Germinal center (tissue), 1 donor: Measurements from ENCODE around the gene LINGO1.
A peak's percentile ranks its signal among the peaks of the same experiment; 100 is the strongest.

Source experiments
- DNase-seq: peaks from one replicate; pipeline ENCODE4 v3.0.0; 2012; ENCODE audit warnings: mixed read lengths, low spot score

LINGO1 gene

DNA sequence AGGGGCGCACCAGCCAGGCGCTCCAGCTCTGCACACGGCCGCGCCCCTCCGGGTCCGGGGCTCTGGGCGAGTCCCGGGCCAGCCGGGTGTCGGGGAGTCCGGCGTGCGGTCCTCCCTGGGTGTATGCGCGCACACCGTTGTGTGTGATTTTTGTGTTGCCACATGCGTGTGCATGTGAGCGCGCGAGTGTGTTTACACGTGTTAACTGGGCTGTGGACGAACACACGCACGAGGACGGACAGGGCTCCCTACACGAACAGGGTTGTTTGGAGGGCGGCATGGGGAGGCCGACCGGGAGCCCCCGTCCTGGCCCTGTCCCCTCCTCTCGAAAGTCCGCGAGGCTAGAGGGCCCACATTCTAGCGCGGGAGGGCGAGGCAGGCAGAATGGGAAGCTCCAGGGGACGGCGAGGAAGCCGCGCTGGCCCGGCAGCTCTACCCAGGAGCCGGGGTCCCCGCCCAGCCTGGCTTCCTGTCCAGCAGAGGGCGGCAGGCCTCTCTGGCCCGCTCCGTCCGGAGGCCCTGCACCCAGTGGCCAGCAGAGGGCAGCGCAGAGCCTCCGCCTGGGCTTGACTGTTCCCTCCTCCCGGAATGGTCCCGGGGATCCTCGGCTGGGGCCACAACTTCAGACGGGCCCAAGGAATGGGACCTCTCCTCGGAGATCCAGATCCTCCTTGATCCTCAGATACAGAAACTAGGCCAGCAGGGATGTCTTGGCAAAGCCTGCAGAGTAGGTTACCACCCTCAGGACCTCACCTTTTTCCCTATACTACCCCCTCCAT, 611 bp upstream of the LINGO1 start:
- DNase-seq, result peak; percentile 83

DNA sequence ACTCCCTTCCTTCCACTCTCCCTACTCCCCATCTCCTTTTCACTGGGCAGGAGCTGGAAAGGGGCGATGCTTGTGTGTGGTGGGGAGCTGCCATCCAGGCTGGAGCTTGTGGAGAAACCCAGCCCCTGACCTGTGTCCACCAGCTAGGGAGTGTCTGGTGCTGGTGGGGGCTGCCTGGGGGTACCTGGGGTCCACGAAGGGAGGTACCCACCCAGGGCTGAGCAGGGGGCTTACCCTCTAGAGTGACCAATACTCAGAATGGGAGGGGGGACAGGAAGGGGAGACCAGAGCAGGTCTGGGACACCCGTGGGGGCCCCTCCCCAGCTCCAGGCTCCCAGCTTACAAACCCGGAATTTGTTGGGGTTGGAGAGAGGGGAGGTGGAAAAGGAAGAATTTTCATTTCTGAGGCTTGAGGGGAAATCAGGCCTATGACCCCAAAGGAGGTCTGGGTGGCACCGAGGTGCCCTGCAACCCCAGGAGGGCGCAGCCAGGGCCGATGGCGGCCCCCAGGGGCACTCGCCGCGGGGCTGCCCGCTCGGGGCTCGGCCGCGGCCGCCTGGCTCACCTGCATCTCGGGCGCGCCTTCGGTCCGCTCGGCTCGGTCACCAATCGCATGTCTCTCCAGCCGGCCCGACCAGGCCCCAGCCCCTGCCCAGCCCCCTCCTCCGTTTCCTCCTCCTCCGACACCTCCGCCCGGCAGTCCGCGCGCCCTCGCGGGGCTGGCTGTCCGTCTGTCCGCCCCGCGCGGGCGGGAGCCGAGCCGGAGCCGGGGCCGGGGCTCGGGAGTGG, 773 bp downstream of the LINGO1 start:
- DNase-seq, result no peak

GRCh38 chr15:77630956-77631744, 1.6 kb downstream of the LINGO1 start:
- DNase-seq, result no peak

DNA sequence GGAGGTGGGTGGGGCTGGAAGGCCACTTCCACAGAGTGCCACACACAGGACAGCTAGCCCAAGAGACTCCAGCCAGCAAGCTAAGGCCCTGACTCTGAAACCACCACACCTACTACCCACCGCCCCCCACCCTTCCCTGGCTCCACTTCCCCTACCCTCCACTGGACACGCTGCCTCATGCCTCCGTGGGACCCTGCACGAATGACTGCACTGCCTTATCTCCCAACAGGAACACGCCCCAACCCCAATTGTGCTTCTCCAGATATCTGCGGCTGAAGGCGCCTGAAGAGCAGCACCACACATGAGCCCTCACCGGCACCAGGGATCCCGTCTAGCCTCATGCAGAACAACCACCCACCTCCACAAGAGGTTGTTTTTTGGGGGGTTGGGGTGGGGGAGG, 2.7 kb downstream of the LINGO1 start:
- no peak for DNase-seq

GRCh38 chr15:77629070-77630030, 3.4 kb downstream of the LINGO1 start:
- DNase-seq, result no peak

DNA sequence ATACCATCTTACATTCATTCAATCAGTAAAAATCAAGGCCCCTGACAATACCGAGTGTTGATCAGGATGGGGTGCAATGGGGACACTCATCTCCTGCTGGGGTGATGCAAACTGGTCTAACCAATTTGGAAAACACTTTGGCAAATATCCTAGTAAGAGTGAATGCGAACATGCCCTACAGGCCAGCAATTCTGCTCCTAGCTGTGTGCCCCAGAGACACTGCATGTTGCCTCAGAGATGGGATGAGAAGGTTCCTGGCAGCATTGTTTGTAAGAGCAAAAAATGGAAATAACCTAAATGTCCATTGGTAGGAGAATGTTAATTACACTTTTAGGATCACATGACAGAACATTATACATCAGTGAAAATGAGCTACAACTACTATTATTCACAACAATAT, 4.7 kb downstream of the LINGO1 start:
- no peak for DNase-seq

DNA sequence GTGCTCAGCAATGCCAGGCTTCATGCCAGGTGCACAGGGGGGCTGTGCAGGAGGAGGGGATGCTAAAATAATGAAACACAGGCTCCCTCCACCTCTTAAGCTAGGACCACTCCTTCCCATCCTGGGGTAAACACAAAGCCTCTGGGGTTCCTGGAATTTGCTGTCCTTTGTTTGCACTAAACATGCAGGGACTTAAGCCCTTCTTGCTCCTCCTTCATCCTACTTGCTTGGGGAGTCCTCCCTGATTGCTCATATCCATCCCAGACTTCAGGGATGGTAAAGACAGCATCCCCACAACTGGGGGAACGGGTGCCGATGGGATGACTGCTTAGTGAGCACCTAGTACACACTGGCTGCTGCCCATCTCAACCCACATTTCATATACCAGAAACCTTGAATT, 5.1 kb downstream of the LINGO1 start:
- no peak for DNase-seq

- no peak for DNase-seq
Measured at GRCh38 chr15:77627067-77627466, 5.6 kb downstream of the LINGO1 start.

- DNase-seq, result no peak
Measured at GRCh38 chr15:77626002-77626401, 6.7 kb downstream of the LINGO1 start.

GRCh38 chr15:77625376-77625775, 7.3 kb downstream of the LINGO1 start:
- no peak for DNase-seq

DNA sequence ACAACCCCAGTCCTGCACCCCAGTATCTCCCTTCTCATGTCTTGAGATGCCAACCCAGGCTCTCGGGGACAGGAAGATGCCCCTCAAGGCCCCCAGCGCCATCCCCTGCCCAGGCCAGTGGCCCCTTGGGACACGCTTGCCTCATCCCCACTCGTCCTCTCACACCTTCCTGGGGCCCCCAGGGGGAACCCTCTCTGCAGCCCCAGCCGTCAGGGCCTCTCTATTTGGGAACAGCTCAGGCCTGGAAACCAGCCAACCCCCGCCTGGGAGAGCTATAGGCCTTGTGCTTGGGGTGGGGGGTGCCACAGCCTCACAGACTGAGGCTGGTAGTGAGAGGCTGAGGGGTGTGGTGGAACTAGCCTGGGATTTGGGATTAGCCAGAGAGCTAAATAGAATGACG, 7.8 kb downstream of the LINGO1 start:
- no peak for DNase-seq

DNA sequence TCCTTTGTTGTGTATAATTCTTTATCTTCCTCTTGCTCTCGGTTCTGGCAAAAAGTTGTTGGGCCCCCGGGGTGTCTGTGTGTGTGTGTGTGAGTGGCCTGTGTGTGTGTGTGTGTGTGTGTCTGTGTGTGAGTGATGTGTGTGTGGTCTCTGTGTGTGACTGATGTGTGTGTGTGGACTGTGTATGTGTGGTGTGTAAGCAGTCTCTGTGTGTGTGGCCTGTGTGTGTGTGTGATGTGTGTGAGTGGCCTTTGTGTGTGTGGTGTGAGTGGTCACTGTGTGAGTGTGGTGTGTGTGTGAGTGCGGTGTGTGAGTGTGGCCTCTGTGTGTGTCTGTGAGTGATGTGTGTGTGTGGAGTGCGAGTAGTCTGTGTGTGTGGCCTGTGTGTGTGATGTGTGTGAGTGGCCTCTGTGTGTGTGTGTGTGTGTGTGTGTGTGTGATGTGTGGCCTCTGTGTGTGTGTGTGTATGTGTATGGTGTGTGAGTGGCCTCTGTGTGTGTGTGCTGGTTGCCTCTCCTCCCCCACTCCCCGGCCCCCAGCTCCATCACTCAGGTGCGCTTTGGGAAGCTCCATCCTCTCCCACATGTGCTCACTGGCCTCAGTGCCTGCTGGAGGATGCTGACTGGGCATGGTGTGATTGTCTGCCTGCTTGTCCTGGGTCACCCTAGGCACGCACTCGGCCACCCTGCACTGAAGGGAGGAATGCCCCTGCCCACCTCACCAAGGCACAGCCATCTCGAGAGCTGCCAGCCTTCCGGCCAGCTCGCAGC, 8.8 kb downstream of the LINGO1 start:
- DNase-seq, result no peak

- DNase-seq, result no peak
Measured at GRCh38 chr15:77622934-77623754, 9.6 kb downstream of the LINGO1 start.

DNA sequence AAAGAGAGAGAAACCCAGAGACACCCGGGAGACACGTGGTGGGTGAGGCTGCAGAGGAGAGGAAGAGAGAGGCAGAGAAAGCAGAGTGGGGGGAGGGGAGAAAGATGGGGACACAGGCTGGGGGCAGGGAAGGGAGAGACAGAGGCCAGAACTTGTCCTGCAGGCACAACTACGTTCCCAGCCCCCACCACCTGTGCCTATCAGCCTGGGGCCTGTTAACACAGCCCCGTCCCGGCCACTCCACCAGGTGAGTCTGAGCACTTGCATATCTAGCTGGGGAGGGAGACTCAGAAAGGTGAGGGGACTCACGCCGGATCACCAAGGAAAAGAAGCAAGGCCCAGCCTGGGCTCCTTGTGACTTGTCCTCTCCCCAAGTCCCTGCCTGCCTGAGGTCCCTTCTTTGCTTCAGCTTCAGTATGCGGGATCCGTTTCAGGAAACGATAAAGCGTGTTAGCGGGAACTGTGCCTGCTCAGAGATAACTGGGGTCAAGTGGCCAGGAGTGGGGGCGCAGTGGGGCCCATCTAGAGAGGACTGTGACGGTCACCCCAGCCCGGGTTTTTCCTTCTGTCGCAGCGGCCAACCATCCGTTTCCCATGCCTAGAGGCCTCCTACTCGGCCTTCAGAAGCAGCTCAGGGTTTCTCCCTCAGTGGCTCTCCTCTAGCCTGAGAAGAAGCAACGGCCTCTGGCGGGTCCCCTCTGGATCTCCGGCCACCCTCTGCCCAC, 10.3 kb downstream of the LINGO1 start:
- DNase-seq, result no peak

DNA sequence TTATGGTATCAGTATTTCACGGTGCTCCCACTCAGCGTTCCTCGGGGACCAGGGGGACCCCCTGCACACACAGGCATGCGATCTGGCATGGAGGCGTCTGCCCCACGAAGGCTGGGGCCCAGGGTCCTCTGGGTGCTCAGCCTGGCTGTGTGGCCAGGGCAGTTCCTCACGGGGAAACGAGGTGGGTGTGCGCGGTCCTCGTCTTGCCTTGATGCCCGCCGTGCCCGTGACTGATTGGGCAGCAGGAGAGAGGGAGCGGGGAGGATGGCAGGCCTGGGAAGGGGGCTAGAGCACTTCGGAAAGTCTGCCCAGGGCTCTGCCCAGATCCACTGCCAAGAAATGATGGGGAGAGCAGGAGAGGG, 10.9 kb downstream of the LINGO1 start:
- DNase-seq, result no peak

- no peak for DNase-seq
Measured at GRCh38 chr15:77620960-77621647, 11.6 kb downstream of the LINGO1 start.

DNA sequence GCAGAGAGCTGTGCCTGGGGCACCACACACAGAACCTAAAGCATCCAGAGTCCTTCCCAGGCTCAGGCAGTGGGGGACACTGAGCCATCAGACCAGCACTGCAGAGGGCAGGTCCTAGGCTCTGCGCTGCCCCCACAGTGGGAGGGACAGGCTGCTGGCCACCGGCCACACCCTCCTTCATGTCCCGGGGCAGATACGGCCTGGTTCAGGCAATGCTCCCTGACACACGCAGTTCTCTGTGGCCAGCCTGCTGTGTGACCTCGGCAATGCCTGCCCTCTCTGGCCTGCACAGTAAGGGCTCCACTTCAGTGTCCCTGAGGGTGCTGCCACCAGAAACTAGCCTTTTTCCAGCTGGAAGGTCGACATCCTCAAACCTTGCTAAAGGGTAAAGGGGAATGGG, 12.4 kb downstream of the LINGO1 start:
- DNase-seq, result no peak

GRCh38 chr15:77619883-77620282, 12.8 kb downstream of the LINGO1 start:
- no peak for DNase-seq
